Measurements from ENCODE around the gene RAB28. TPM values are rescaled to one million over a fixed set of nuclear protein-coding genes. Genes with fewer than 3 reads are reported as not detected.

Gene RAB28
- total RNA-seq, 1 donor from 2014 or later, result 16.0 TPM

DNA sequence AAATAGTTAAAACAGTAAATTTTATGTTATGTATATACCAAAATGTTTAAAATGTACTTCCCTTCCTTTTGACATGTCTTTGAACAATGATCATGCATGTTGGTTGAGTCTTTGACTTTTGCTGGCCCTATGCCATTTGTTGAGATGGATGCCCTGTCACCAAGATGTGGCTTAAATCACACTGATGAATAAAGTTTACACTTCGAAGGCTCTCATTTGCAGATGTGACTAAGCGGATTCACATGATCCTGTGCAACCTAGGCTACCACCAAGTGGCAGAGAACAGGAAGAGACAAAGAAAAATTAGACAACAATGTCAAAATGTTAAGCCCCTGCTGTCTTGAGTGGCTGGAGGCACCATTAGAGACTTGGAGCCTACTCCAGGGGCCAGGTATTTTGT, 139.9 kb downstream of the RAB28 start:
- no peak for DNase-seq (ENCODE audit: low read depth)
- no peak overlapping the region for H3K4me3 ChIP-seq (ENCODE audit: low read depth, low read length)
- TF ChIP-seq, protein P1, sequence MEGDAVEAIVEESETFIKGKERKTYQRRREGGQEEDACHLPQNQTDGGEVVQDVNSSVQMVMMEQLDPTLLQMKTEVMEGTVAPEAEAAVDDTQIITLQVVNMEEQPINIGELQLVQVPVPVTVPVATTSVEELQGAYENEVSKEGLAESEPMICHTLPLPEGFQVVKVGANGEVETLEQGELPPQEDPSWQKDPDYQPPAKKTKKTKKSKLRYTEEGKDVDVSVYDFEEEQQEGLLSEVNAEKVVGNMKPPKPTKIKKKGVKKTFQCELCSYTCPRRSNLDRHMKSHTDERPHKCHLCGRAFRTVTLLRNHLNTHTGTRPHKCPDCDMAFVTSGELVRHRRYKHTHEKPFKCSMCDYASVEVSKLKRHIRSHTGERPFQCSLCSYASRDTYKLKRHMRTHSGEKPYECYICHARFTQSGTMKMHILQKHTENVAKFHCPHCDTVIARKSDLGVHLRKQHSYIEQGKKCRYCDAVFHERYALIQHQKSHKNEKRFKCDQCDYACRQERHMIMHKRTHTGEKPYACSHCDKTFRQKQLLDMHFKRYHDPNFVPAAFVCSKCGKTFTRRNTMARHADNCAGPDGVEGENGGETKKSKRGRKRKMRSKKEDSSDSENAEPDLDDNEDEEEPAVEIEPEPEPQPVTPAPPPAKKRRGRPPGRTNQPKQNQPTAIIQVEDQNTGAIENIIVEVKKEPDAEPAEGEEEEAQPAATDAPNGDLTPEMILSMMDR (conservative IDR thresholded peaks at IDR 0.05; ENCODE audit: low read depth, low read length), result no peak

DNA sequence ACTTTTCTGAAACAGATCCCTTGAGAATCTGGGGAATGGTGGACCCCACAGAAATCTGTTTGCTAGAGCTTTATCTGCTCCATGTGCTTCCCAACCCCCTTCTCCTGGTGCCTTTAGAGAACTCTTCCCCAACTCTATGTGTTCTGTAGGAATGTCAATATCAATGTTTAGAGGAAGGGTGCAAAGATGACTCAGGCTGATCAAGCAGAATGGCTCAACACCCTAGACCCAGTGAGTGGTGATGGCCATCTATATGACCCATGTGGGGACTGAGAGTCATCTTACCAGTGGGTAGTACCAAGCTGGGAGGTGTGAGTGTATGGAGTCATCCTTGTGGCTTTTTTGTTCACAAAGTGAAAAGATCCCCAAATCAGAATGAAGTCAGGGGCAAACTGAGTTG, 143.5 kb downstream of the RAB28 start:
- H3K4me3 ChIP-seq (ENCODE audit: low read depth, low read length), result no peak overlapping the region
- TF ChIP-seq, protein P1 (conservative IDR thresholded peaks at IDR 0.05; ENCODE audit: low read depth, low read length), result no peak
- DNase-seq (ENCODE audit: low read depth), result no peak

DNA sequence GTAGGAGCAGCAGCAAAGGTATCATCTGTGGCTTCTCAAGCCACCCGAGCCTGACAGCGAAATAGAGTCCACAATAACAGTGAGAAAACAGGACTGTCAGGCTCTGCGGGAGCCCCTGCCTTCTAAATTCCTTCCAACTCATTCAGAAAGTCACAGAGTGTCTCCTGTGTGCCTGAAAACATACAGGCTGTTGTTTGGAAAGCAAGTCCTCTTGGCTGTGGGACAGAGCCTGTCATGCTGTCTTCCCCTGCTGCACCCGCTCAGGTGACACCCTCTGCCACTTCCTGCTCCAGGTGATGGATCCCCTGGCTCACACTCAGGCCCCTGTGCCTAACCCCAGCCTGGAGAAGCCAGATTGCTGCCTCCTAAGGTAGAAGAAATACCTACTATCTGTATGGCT, 152.3 kb downstream of the RAB28 start:
- TF ChIP-seq, protein P1 (conservative IDR thresholded peaks at IDR 0.05; ENCODE audit: low read depth, low read length), result no peak
- no peak for DNase-seq (ENCODE audit: low read depth)
- no peak overlapping the region for H3K4me3 ChIP-seq (ENCODE audit: low read depth, low read length)

DNA sequence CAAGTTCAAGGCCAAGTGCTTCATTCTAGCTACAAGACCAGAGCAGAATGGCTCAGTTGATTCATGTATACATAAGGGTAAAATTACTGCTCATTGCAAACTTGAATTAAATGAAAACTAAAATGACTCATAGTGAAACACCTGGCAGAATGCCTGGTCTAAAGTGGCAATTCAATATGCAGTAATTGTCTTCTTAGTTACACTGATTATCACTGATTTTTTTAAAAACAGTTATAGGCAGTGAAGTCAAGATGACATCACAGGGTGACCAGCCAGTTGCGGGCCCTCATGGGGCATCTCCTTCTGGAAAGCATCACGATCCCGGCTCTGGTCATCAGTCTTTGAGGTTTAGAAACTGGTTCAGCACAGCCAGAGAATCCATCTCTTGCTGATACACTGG, 154.2 kb downstream of the RAB28 start:
- peak; percentile 12 for DNase-seq (ENCODE audit: low read depth)
- TF ChIP-seq, protein P1 (conservative IDR thresholded peaks at IDR 0.05; ENCODE audit: low read depth, low read length), result no peak

DNA sequence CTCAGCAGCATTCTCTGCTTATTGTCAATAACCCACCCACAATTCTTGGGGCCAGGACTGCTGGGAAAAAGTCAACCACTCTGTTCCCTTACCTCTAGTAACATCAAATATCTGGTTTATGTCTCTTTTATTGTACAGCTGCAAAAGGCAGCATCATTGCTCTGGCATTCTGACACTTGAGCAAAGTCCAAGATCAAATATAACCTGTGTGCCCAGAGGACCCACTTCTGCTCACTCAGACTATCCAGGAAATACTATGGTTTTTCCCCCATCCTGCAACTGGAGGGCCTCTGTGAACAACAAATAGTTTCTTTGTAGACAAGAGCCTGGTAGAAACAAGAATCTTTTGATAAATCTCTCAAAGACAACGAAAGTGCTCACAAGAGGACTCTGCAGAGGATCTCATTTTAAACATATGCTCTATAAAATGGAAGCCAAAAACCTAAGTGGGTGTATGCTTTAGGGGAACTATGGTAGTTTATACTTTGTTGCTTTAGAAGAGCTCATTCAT, 154.7 kb downstream of the RAB28 start:
- H3K4me3 ChIP-seq (ENCODE audit: low read depth, low read length), result no peak overlapping the region
- no peak for DNase-seq (ENCODE audit: low read depth)
- TF ChIP-seq, protein P1 (conservative IDR thresholded peaks at IDR 0.05; ENCODE audit: low read depth, low read length), result no peak

More for the DNA sequence above, 154.2 kb downstream of the RAB28 start:
- H3K4me3 ChIP-seq (ENCODE audit: low read depth, low read length), result no peak overlapping the region

DNA sequence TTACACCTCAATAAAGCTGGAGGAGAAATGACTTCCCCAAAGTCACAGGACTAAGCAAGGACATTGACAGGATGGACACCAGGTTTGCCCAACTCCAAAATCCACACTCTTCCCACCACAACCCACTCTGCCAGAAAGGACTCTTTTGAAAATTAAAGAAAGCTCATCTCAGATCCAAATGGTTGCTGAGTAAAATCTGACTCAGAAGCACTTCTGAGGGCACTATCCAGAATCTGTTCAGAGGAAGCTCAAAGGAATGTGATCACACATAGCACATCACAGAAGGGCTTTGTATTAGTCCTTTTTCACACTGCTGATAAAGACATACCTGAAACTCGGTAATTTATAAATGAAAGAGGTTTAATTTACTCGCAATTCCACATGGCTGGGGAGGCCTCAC, 155.5 kb downstream of the RAB28 start:
- TF ChIP-seq, protein P1 (conservative IDR thresholded peaks at IDR 0.05; ENCODE audit: low read depth, low read length), result no peak
- no peak overlapping the region for H3K4me3 ChIP-seq (ENCODE audit: low read depth, low read length)
- DNase-seq (ENCODE audit: low read depth), result no peak

DNA sequence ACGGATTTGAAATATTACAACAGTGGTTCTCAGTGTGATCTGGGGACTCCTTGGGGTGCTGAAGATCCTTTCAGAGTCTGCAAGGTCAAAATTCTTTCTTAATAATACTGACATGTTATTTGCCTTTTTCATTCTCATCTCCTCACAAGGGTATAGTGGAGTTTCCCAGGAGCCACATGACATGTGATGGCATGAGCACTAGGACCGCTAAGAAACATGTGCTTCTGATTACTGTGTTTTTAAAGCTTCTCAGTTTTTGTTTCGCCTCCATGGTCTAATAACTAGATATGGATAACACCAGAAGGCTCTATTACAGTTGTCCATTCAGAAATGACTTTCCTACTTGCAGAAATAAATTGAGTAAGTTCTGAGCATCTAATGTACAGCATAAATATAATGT, 156.1 kb downstream of the RAB28 start:
- TF ChIP-seq, protein P1 (conservative IDR thresholded peaks at IDR 0.05; ENCODE audit: low read depth, low read length), result no peak
- DNase-seq (ENCODE audit: low read depth), result no peak
- no peak overlapping the region for H3K4me3 ChIP-seq (ENCODE audit: low read depth, low read length)
